Parathyroid adenoma (tissue), 2 donors: ENCODE measurements around the gene BBC3.

Experiments
- H2AFZ ChIP-seq: fragments of 300-600 bp; sonication (generic); one replicate; pipeline ENCODE4 v1.7.0; 2017; ENCODE audit warnings: antibody characterized with exemption, mild to moderate bottlenecking
- H3K27ac ChIP-seq: fragments of 300-600 bp; sonication (generic); one replicate; pipeline ENCODE4 v1.7.0; 2017
- H3K27me3 ChIP-seq: fragments of 300-600 bp; sonication (generic); one replicate; pipeline ENCODE4 v1.7.0; 2017; ENCODE audit warnings: low read length; ENCODE audit not compliant: control insufficient read depth, insufficient read depth
- H3K36me3 ChIP-seq: fragments of 300-600 bp; sonication (generic); one replicate; pipeline ENCODE4 v1.7.0; 2017; ENCODE audit warnings: low read length; ENCODE audit not compliant: control insufficient read depth, insufficient read depth
- H3K4me1 ChIP-seq: fragments of 300-600 bp; sonication (generic); one replicate; pipeline ENCODE4 v1.7.0; 2017; ENCODE audit warnings: control low read depth
- H3K4me2 ChIP-seq: fragments of 300-600 bp; sonication (generic); one replicate; pipeline ENCODE4 v1.7.0; 2017; ENCODE audit warnings: low read length
- H3K4me3 ChIP-seq: fragments of 300-600 bp; sonication (generic); one replicate; pipeline ENCODE4 v1.7.0; 2017; ENCODE audit warnings: low read depth, low read length
- H3K79me2 ChIP-seq: fragments of 300-600 bp; sonication (generic); one replicate; pipeline ENCODE4 v1.7.0; 2017; ENCODE audit warnings: control low read depth
- H3K9ac ChIP-seq: fragments of 300-600 bp; sonication (generic); one replicate; pipeline ENCODE4 v1.7.0; 2017; ENCODE audit warnings: mild to moderate bottlenecking
- H3K9me3 ChIP-seq: fragments of 300-600 bp; sonication (generic); one replicate; pipeline ENCODE4 v1.7.0; 2017; ENCODE audit warnings: low read length; ENCODE audit not compliant: control insufficient read depth
- TF ChIP-seq, protein P1 (sequence below): fragments of 300-600 bp; sonication (generic); IDR thresholded peaks from one replicate; pipeline ENCODE4 v1.7.0; 2017; ENCODE audit warnings: antibody characterized with exemption, mild to moderate bottlenecking
- donor health status: primary hyperparathyroidism.

Gene BBC3

DNA sequence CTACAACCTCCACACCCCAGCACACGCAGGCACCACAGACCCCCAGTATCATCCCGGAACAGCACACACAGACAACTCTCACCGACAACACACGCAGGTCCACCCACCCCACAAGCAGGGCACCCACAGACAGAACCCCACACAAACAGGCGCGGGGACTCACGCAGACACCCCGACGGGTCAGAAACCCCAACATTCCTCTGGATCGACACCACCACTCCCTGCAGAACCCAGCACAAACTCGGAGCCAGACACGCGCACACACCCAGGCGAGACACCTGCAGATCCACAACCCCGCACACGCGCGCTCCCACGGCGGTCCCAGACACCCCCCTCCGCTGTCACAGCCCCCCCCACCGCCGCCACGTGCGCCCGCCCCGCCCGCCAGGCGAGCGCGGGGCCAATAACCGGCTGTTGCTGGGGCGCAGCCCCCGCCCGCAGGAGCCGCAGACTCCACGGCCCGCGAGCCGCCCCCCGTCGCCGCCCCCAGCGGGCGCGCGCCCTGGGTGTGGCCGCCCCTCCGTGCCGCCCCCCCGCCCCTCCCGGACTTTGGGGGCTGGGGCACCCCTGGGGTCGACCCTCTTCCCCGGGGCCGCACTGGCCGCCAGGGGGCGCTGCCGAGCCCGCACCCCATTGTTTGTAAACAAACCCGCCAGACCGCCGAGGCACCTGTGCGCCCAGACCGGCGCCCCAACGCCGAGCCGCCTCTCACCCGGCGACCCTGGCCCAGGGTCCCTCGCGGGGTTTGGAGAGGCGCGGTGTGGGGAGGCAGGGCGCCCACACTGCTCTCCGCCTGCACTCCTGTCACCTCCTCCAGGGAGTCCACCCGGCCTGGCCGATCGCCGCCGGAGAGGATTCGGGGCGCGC is 712 bp downstream of the BBC3 start:
- H3K79me2 ChIP-seq: no peaks in the 10 kb centered on the region
- no peaks in the 10 kb centered on the region for H3K9me3 ChIP-seq
- H3K4me3 ChIP-seq: peak overlapping the region; percentile 92
- H3K36me3 ChIP-seq: no peaks in the 10 kb centered on the region
- no peaks in the 10 kb centered on the region for H3K27me3 ChIP-seq
- peak overlapping the region; percentile 81 for H2AFZ ChIP-seq
- peaks cover 15% of the 10 kb centered on the region for H3K4me1 ChIP-seq
- peak overlapping the region; percentile 100 for H3K27ac ChIP-seq
- H3K4me2 ChIP-seq: peak overlapping the region; percentile 86
- H3K9ac ChIP-seq: peak overlapping the region; percentile 65
- TF ChIP-seq, protein P1, sequence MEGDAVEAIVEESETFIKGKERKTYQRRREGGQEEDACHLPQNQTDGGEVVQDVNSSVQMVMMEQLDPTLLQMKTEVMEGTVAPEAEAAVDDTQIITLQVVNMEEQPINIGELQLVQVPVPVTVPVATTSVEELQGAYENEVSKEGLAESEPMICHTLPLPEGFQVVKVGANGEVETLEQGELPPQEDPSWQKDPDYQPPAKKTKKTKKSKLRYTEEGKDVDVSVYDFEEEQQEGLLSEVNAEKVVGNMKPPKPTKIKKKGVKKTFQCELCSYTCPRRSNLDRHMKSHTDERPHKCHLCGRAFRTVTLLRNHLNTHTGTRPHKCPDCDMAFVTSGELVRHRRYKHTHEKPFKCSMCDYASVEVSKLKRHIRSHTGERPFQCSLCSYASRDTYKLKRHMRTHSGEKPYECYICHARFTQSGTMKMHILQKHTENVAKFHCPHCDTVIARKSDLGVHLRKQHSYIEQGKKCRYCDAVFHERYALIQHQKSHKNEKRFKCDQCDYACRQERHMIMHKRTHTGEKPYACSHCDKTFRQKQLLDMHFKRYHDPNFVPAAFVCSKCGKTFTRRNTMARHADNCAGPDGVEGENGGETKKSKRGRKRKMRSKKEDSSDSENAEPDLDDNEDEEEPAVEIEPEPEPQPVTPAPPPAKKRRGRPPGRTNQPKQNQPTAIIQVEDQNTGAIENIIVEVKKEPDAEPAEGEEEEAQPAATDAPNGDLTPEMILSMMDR: peak; percentile 81

DNA sequence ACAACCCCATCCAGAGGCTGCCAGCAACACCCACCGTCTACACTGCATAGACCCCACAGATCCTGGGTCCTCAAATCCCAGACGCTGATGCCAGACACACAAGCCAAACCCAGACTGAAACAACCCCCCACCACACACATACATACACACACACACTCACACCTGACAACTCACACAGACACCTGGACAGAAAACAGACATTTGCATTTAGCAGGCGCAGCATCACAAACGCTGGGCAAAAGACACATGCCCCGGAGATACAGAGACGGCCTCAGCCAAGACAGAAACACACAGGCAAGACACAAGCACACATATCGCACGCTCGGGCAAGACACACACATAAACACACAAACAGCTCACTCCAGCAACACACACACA is 1.3 kb downstream of the BBC3 start:
- Histone ChIP-seq H3K4me1 (peaks cover 15% of the 10 kb centered on the region), H3K4me3 (peak overlapping the region; percentile 92), H3K27ac (peak overlapping the region; percentile 100), H3K79me2 (no peaks in the 10 kb centered on the region), H2AFZ (no peak overlapping the region), H3K4me2 (peak overlapping the region; percentile 86), H3K36me3 (no peaks in the 10 kb centered on the region), H3K9me3 (no peaks in the 10 kb centered on the region), H3K9ac (no peak overlapping the region), H3K27me3 (no peaks in the 10 kb centered on the region)
- TF ChIP-seq, protein P1: no peak

DNA sequence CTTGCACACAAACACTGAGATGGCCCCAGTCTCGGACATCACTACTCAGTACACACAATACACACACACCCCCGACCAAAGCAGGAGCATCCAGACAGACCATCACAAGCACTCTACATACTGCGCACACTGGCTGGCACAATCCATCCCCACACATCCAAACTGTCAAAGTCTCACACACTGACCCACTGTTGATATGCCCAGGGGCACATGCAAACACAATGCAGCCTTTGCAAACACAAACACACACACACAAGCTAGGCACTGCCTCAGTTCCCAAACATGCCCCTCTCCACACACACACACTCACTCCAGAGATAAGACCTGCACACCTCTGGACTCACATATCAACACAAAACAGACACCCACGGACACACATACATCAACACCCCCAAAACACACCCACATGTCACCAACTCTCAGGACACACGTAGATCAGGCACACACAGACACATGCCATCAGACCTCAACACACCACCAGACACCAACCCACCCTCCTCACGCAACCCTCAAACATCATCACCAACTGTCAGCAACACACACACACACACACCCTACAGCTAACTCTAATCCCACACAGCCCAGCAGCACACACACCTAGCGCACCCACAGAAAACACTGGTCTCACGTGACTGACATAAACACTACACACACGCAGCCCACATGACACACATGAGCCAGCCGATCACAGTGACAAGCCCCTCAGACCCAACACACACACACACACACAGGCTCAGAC is 1.9 kb downstream of the BBC3 start:
- Histone ChIP-seq H3K27me3 (no peaks in the 10 kb centered on the region), H3K4me1 (peaks cover 15% of the 10 kb centered on the region), H3K4me3 (peak overlapping the region; percentile 92), H3K27ac (peak overlapping the region; percentile 100), H3K79me2 (no peaks in the 10 kb centered on the region), H2AFZ (no peak overlapping the region), H3K9ac (no peak overlapping the region), H3K9me3 (no peaks in the 10 kb centered on the region), H3K4me2 (peak overlapping the region; percentile 86), H3K36me3 (no peaks in the 10 kb centered on the region)
- TF ChIP-seq, protein P1: no peak

DNA sequence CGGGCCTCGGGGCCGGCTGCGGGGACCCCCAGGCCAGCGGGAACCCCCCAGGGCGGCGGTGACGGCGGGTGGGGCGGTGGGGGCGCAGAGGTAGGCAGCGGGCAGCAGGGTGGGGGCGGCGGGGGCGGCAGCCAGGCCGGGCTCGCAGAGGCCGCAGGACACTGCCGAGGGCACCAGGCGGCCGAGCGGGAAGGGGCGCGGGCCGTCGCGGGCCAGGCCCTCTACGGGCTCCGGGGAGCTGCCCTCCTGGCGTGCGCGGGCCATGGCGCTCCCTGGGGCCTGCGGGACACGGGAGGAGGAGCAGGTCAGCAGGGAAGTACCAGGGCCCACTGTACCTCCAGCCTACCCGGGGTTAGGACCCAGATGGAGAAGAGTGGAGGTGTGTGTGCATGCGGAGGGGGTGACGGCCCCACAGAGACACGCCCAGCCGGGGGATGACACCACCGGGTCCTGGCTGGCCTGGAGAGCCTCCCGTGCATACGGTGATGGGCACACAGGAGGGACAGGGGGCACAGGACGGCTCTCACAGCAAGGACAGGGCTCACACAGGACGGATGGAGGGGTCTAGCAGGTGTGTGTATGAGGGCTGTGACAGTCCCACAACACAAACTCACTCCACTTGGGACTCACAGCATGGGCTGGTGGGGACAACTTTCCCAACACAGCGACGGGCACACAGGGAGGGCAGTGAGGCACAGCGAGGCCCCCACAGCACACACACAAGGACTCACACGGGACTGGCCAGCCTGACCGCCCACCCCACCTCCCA is 2.6 kb downstream of the BBC3 start:
- TF ChIP-seq, protein P1: no peak
- Histone ChIP-seq H3K9me3 (no peaks in the 10 kb centered on the region), H3K9ac (no peak overlapping the region), H3K27me3 (no peaks in the 10 kb centered on the region), H3K4me3 (peak overlapping the region; percentile 92), H3K27ac (peak overlapping the region; percentile 100), H3K4me2 (peak overlapping the region; percentile 86), H2AFZ (peak overlapping the region; percentile 58), H3K4me1 (peaks cover 15% of the 10 kb centered on the region), H3K79me2 (no peaks in the 10 kb centered on the region), H3K36me3 (no peaks in the 10 kb centered on the region)
